GM19035 (cell line): Measurements from ENCODE around the gene CCDC107.
A peak's percentile ranks its signal among the peaks of the same experiment; 100 is the strongest.
"Not testable (repeated sequence)": the region's sequence is repeated elsewhere in the genome, so short reads cannot be mapped to it uniquely, and the experiment has no call there.

Experiments used
- ATAC-seq: cut with Tn5 transposase; IDR thresholded peaks from one replicate; pipeline ENCODE4 v1.9.1; 2021; ENCODE audit not compliant: unreplicated experiment

Gene CCDC107

GRCh38 chr9:35637427-35637955 is 20.6 kb upstream of the CCDC107 start:
- not testable (repeated sequence) for ATAC-seq

GRCh38 chr9:35638751-35639150 is 19.3 kb upstream of the CCDC107 start:
- not testable (repeated sequence) for ATAC-seq

GRCh38 chr9:35639225-35639624 is 18.9 kb upstream of the CCDC107 start:
- not testable (repeated sequence) for ATAC-seq

DNA sequence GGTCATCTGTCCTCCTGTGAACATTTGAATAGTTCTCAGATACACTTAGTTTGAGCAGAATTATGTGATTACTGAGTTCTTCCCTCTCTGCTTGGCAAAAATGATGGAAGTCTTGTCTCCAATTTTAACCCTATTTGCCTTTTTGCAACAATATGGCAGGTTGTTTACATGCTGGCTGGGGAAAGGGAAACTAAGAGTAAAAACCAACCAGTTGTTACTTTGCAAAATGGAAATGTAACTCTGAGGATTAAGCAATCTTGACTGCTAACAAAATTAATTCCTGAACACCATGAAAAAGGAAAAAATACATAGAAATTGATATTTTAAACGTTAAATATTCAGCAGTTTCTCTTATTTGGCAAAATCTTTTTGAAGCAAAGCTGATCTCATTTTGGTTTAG is 18.5 kb upstream of the CCDC107 start:
- ATAC-seq, result no peak

DNA sequence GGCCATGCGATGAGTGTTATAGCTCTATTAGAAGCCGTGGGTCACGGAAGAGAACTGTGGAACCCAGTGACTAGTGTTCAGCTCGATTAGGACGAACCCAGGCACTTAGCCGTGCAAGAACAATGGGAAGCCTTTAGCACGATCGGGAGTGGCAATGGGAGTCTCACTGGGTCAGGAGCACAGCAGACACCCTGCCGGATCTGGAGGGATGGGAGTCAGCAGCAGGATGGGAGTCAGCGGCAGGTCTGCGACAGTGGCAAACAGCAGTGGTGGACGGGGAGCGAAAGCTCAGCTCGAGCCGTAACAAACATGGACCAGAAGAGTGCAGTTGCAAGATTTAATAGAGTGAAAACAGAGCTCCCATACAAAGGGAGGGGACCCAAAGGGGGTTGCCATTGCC is 17.7 kb upstream of the CCDC107 start:
- ATAC-seq, result not testable (repeated sequence)

GRCh38 chr9:35641478-35641877 is 16.6 kb upstream of the CCDC107 start:
- ATAC-seq, result not testable (repeated sequence)

- no peak for ATAC-seq
These were observed 15.0 kb upstream of the CCDC107 start for GRCh38 chr9:35643046-35643445.

DNA sequence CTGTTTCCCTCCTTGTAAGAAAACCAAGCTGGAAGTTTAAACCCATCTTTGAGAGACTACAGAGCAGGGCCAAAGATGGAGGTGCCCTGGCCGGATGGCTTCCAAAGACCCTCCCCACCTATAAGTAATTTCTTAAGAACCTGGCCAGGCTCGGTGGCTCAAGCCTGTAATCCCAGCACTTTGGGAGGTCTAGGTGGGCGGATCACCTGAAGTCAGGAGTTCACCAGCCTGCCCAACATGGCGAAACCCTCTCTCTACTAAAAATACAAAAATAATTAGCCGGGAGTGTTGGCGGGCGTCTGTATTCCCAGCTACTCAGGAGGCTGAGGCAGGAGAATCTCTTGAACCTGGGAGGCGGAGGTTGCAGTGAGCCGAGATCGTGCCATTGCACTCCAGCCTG is 12.4 kb upstream of the CCDC107 start:
- not testable (repeated sequence) for ATAC-seq

- ATAC-seq, result no peak
These were observed 11.9 kb upstream of the CCDC107 start for GRCh38 chr9:35646153-35646532.

- ATAC-seq, result peak; percentile 84
These were observed 11.4 kb upstream of the CCDC107 start for GRCh38 chr9:35646533-35647265.

DNA sequence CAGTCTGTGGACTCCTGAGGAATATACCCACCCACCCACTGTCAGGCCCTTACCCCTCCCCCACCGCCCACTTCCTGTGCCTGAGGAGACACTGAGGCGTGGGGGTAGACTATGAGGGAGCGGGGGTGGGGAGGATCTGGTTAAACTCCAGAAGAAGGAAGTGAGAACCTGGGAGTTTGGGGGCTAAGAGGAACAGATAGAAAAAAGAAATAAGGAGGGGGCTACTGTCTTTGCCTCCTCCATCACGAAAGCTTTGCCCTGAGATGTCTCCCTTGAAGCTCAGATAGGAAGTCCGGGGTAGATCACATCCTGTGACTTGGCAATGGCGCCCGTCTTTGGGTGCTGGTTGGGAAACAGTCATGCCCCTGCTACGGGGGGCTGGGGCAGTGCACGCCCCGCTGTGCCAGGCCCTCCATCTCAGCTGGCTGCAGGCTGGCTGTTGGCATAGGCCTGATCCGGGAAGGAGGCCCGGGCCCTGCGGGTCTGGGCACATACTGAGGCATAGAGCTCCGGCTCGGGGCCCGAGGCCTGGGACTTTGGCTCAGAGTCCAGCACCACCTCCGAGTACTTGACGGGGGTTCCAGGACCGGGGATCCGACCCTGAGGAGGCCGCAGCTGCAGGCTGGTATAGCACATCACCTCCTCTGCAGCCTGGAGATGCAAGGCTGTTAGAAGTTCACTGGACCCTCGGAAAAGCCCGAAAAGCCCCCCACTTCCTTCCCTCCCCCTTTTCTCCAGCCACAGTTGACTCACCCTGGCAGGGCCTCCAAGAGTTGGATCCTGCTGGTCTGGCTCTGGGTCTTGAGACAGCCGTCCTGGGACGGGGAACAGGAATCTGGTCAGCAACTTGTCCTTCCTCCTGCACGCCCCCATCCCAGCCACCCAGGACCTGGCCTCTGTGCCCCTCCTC is 8.4 kb upstream of the CCDC107 start:
- no peak for ATAC-seq

DNA sequence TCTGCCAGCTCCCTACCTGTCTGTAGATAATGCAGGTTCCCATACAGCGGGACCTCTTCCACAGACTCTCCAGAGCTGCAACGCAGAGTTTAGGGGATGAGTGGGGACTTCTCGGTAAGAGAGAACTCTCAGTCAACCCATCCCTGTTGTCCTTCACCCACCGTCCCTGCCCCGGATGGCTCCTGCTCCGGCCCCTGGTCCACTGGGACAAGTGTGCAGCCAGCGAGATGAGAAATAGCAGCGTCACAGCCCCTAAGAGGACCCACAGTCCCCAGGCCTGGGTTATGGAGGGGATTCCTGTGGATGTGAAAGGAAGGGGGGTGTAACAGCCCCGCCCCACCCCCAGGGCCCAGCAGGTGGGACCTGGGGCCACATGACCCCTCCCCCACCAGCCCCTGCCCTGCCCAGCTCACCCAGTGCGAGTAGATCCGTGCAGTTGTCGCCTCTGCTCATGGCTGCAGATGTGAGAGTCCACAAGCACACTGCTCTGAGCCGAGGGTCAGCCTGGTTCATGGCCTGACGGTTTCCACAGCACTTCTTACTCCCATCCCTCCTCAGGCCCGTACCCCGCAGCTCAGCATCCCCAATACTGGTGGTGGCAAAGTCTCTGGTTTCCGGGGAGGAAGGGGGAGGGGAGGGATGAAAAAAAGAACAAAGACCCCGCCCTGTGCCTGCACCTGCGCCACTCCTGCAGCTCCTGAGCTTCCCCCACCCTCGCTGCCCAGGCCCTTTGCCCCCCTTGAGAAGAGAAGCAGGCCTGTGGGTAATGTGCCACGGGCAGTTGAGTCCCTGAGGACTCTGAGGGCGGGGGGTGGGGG is 7.5 kb upstream of the CCDC107 start, which contains the start of gene SIT1:
TSS of gene SIT1 (minus strand) at position 591 of the 818 bp plus-strand sequence. CDS start at position 513, 78 bp downstream.
- ATAC-seq, result no peak

DNA sequence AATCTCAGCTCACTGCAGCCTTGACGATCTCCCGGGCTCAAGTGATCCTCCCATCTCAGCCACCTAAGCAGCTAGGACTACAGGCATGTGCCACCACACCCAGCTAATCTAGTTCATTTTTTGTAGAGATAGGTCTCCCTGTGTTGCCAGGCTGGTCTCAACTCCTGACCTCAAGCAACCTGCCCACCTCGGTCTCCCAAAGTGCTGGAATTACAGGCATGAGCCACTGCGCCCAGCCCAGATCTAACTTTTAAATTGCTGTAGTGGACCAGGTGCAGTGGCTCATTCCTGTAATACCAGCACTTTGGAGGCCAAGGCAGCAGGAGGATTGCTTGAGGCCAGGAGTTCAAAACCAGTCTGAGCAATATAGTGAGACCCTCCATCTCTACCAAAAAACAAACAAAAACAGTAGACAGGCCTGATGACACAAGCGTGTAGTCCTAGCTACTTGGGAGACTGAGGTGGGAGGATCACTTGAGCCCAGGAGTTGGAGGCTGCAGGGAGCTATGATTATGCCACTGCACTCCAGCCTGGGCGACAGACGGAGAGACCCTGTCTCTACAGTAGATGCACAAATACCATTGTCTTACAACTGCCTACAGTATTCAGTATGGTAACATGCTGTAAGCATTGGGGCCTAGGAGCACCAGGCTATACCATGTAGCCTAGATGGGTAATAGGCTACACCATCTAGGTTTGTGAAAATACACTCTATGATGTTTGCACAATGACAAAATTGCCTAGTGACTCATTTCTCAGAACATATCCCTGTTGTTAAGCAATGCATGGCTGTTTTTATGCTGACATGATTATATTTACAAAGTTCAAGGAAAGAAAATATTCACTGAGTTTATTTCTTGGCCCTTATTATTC is 5.9 kb upstream of the CCDC107 start:
- ATAC-seq, result no peak

GRCh38 chr9:35652829-35653209 is 5.3 kb upstream of the CCDC107 start:
- ATAC-seq, result no peak

DNA sequence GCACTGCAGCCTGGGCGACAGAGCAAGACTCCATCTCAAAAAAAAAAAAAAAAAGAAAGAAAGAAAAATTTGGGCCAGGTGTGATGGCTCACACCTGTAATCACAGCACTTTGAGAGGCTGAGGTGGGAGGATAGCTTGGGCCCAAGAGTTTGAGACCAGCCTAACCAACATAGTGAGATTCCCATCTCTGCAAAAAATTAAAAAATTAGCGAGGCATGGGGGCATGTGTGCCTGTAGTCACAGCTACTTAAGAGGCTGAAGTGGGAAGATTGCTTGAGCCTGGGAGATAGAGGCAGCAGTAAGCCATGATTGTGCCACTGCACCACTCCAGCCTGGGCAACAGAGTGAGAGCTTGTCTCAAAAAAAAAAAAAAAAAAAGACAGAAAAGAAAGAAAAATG is 4.5 kb upstream of the CCDC107 start:
- ATAC-seq, result no peak

GRCh38 chr9:35656348-35656747 is 1.7 kb upstream of the CCDC107 start:
- ATAC-seq, result no peak

- no peak for ATAC-seq
These were observed 1.1 kb upstream of the CCDC107 start for GRCh38 chr9:35656831-35657545.

GRCh38 chr9:35657546-35658136 is 451 bp upstream of the CCDC107 start, which contains the start of gene RMRP:
RMRP (minus strand) TSS chr9:35658019.
- peak; percentile 91 for ATAC-seq

DNA sequence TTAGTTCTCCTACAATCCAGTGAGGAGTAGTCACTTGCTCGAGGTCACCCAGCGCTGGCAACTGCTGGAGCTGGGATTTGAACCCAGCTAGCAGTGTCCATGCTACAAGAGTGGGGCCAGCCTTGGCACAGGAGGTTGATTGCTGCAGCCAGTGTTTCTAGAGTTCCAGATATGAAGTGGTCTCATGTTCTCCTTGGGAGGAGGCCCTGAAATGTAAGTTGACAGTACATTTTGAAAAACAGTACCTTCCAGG is 802 bp downstream of the CCDC107 start:
- no peak for ATAC-seq
